Neural cell (in vitro differentiated cells): ENCODE data around the gene MYO1D. TPM values are rescaled to one million over a fixed set of nuclear protein-coding genes. Genes with fewer than 3 reads are reported as not detected.

ENCODE experiments used
- H2AFZ ChIP-seq: fragments of 200-600, 300-800 bp; sonication (generic), shearing (Covaris generic); 2 replicates; pipeline ENCODE4 v1.6.0; 2014; ENCODE audit warnings: low read depth, mild to moderate bottlenecking, antibody characterized with exemption, low read length, moderate library complexity
- H3F3A ChIP-seq: fragments of 200-600 bp; shearing (Covaris generic); 2 replicates; pipeline ENCODE4 v1.6.1; 2016; ENCODE audit warnings: mild to moderate bottlenecking, moderate library complexity, mixed read lengths, antibody characterized with exemption, low read length; ENCODE audit not compliant: insufficient read depth, poor library complexity, severe bottlenecking
- H3K27ac ChIP-seq: fragments of 200-600, 300-800 bp; sonication (generic), shearing (Covaris generic); 2 replicates; pipeline ENCODE4 v1.5.1; 2014; ENCODE audit warnings: mild to moderate bottlenecking, low read length, moderate library complexity
- H3K27me3 ChIP-seq: fragments of 300-800, 200-600 bp; sonication (generic), shearing (Covaris generic); 2 replicates; pipeline ENCODE4 v1.6.0; 2014; ENCODE audit warnings: mild to moderate bottlenecking, low read depth, low read length, moderate library complexity; ENCODE audit not compliant: insufficient read depth
- H3K36me3 ChIP-seq: fragments of 300-800, 200-600 bp; sonication (generic), shearing (Covaris generic); 2 replicates; pipeline ENCODE4 v1.5.1; 2014; ENCODE audit warnings: mild to moderate bottlenecking, antibody characterized with exemption, low read length, moderate library complexity; ENCODE audit not compliant: insufficient read depth
- H3K4me2 ChIP-seq: fragments of 300-800, 200-600 bp; sonication (generic), shearing (Covaris generic); 2 replicates; pipeline ENCODE4 v1.6.0; 2014; ENCODE audit warnings: mild to moderate bottlenecking, low read length
- H3K4me3 ChIP-seq: fragments of 300-800, 200-600 bp; sonication (generic), shearing (Covaris generic); 2 replicates; pipeline ENCODE4 v1.5.1; 2014; ENCODE audit warnings: mild to moderate bottlenecking, low read length, moderate library complexity
- H3K79me2 ChIP-seq: fragments of 200-600 bp; shearing (Covaris generic); replicated peaks from 2 replicates; pipeline ENCODE4 v1.6.0; 2014; ENCODE audit warnings: mild to moderate bottlenecking, low read length, moderate library complexity; ENCODE audit not compliant: insufficient read depth
- H3K9ac ChIP-seq: fragments of 300-800, 200-600 bp; sonication (generic), shearing (Covaris generic); 2 replicates; pipeline ENCODE4 v1.6.1; 2016; ENCODE audit warnings: mild to moderate bottlenecking, low read length, mixed read lengths
- H3K9me2 ChIP-seq: fragments of 200-600 bp; shearing (Covaris generic); 2 replicates; pipeline ENCODE4 v1.6.1; 2016; ENCODE audit warnings: mild to moderate bottlenecking, low read length, mixed read lengths; ENCODE audit not compliant: insufficient read depth
- H3K9me3 ChIP-seq: fragments of 200-600, 300-800 bp; sonication (generic), shearing (Covaris generic); 2 replicates; pipeline ENCODE4 v1.6.1; 2016; ENCODE audit warnings: mild to moderate bottlenecking, mixed run types, low read length, moderate library complexity, mixed read lengths
- H4K20me1 ChIP-seq: fragments of 200-600 bp; shearing (Covaris generic); 2 replicates; pipeline ENCODE4 v1.6.1; 2016; ENCODE audit warnings: mild to moderate bottlenecking, mixed run types; ENCODE audit not compliant: insufficient read depth
- CTCF ChIP-seq: fragments of 450-650 bp; IDR thresholded peaks from 2 replicates; pipeline ENCODE4 v1.5.1; 2014; ENCODE audit warnings: antibody characterized with exemption, mild to moderate bottlenecking, moderate library complexity; ENCODE audit not compliant: poor library complexity, severe bottlenecking
- EP300 ChIP-seq: fragments of 450-650 bp; conservative IDR thresholded peaks from 2 replicates; pipeline ENCODE4 v1.6.1; 2014; ENCODE audit warnings: antibody characterized with exemption, mild to moderate bottlenecking, moderate library complexity; ENCODE audit not compliant: poor library complexity, severe bottlenecking
- EZH2 ChIP-seq: fragments of 200-600, 300-800 bp; shearing (Covaris generic), sonication (generic); IDR thresholded peaks from 2 replicates; pipeline ENCODE4 v1.6.1; 2014; ENCODE audit warnings: antibody characterized with exemption, low read length, borderline replicate concordance, mild to moderate bottlenecking; ENCODE audit not compliant: insufficient read depth, poor library complexity, severe bottlenecking
- MXI1 ChIP-seq: fragments of 450-650 bp; conservative IDR thresholded peaks from 2 replicates; pipeline ENCODE4 v1.6.1; 2014; ENCODE audit warnings: antibody characterized with exemption, mild to moderate bottlenecking; ENCODE audit not compliant: poor library complexity, severe bottlenecking
- POLR2AphosphoS5 ChIP-seq: IDR thresholded peaks from 2 replicates; pipeline ENCODE4 v1.6.1; 2012
- RAD21 ChIP-seq: fragments of 450-650 bp; conservative IDR thresholded peaks from 2 replicates; pipeline ENCODE4 v1.6.1; 2014; ENCODE audit warnings: antibody characterized with exemption, mild to moderate bottlenecking, moderate library complexity
- REST ChIP-seq: IDR thresholded peaks from 2 replicates; pipeline ENCODE4 v1.6.1; 2012; ENCODE audit warnings: borderline replicate concordance
- SMC3 ChIP-seq: fragments of 450-650 bp; conservative IDR thresholded peaks from 2 replicates; pipeline ENCODE4 v1.6.1; 2014; ENCODE audit warnings: antibody characterized with exemption, mild to moderate bottlenecking, moderate library complexity; ENCODE audit not compliant: poor library complexity
- TAF1 ChIP-seq: IDR thresholded peaks from 2 replicates; pipeline ENCODE4 v1.6.1; 2012; ENCODE audit warnings: low read depth
- polyA plus RNA-seq: library from polyadenylated mRNA; depleted of rRNA; stranded (reverse); fragments of >200 nt; gene quantifications from 2 replicates; pipeline ENCODE4 v1.2.3, GENCODE V29; 2014

Gene MYO1D
- polyA plus RNA-seq, 1 donor from 2014 or later = 10.7 TPM

GRCh38 chr17:32873114-32873513, 3.8 kb downstream of the MYO1D start:
- H3F3A ChIP-seq = no peaks in the 10 kb centered on the region
- no peaks in the 10 kb centered on the region for H3K9me2 ChIP-seq
- H2AFZ ChIP-seq = no peak overlapping the region
- peaks cover 30% of the 10 kb centered on the region for H3K27me3 ChIP-seq
- no peaks in the 10 kb centered on the region for H3K9me3 ChIP-seq
- no peak overlapping the region for H3K27ac ChIP-seq
- no peak overlapping the region for H3K9ac ChIP-seq
- H4K20me1 ChIP-seq = no peaks in the 10 kb centered on the region
- no peak for TF ChIP-seq POLR2AphosphoS5
- no peak for TF ChIP-seq EZH2
- no peak for TF ChIP-seq RAD21
- TF ChIP-seq EP300 = no peak
- TF ChIP-seq MXI1 = no peak
- TF ChIP-seq SMC3 = no peak
- no peak for TF ChIP-seq TAF1
- TF ChIP-seq REST = no peak
- H3K36me3 ChIP-seq = no peaks in the 10 kb centered on the region
- no peak overlapping the region for H3K4me3 ChIP-seq
- no peak overlapping the region for H3K4me2 ChIP-seq
- H3K79me2 ChIP-seq = peaks cover 3% of the 10 kb centered on the region

- H3K9me3 ChIP-seq = no peaks in the 10 kb centered on the region
- peaks cover 3% of the 10 kb centered on the region for H3K79me2 ChIP-seq
- H3K9ac ChIP-seq = no peak overlapping the region
- H3K9me2 ChIP-seq = no peaks in the 10 kb centered on the region
- H3K27ac ChIP-seq = no peak overlapping the region
- no peak overlapping the region for H2AFZ ChIP-seq
- TF ChIP-seq MXI1 (no peak), TAF1 (no peak), POLR2AphosphoS5 (no peak), EZH2 (no peak), CTCF (no peak), SMC3 (no peak), EP300 (no peak), RAD21 (no peak), REST (no peak)
- peaks cover 30% of the 10 kb centered on the region for H3K27me3 ChIP-seq
- H4K20me1 ChIP-seq = no peaks in the 10 kb centered on the region
- H3K36me3 ChIP-seq = no peaks in the 10 kb centered on the region
- no peak overlapping the region for H3K4me3 ChIP-seq
- no peak overlapping the region for H3K4me2 ChIP-seq
- H3F3A ChIP-seq = no peaks in the 10 kb centered on the region
Observed at GRCh38 chr17:32871746-32872145, 5.2 kb downstream of the MYO1D start.
